Measurements from ENCODE around the gene CCDC85A.
"Not testable (repeated sequence)": the region's sequence is repeated elsewhere in the genome, so short reads cannot be mapped to it uniquely, and the experiment has no call there.

Gene CCDC85A

DNA sequence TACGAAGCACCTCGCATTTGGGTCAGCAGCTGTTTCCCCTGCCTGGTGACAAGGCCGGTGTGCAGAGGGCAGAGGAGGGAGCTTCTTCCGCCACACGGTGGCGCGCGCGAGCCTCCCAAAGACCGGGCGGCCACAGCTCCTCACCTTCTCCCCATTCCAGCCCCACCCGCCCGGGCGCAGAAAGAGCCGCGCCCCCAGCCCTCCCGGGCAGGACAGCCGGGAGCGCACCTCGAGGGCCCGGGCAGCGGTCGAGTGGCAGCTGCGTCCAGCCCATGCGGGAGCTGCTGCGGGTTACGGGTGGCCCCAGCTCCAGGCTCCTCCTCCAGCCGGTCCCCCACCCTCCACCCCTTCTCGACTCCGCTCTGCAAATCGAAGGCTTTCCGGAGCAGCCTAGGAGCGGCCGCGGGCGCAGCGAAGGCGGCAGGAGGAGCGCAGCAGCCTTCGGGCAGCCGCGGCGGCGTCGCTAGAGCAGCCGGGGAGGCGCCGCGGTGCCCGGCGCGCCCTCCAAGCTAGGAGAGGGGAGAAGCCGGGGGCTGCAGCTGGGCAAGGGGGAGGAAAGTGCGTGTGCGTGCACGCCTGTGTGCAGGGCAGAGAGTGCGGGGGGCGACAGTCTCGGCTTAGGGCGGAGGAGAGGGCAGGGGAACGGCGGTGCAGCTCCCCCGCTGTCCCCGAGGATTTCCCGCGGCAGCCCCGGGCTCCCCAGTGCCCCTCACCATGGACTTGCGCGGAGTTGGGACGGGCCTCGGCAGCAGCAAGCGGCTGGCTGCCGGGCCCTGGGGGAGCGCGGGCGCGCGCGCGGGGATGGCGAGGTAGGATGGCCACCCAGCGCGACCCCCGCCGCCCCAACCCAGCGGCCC is at the start of gene CCDC85A:
Gene CCDC85A, plus strand, starts transcription at position 348 of the 857 bp plus-strand sequence. CDS start 635 bp downstream, outside the sequence.
- in situ Hi-C loops (cut with MboI; ENCODE audit: low sequenced_read_pairs), result loop anchor here (25.0 kb wide), 2 partner anchors 553 to 1328 kb away; no protein-coding TSS in a partner anchor

DNA sequence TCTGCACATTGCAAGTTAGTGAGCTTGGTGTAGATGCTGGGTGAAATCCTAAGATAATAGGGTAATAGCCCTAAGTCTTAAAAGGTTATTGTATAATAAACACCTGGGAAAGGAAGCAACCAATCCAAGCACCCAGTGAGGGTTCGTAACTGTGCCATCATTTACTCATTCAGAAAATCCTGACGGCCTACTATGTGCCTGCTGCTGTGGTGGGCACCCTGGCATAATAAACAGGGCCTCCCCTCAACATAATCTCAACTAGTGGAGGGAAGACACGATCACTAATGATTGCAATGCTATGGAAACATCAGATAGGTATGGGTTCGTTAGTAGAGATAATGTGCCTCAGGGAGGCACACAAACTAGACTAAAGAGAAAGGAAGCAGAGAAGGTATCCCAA is 48.9 kb upstream of the CCDC85A start:
- in situ Hi-C loops (cut with MboI; ENCODE audit: low sequenced_read_pairs), result no loop called here

DNA sequence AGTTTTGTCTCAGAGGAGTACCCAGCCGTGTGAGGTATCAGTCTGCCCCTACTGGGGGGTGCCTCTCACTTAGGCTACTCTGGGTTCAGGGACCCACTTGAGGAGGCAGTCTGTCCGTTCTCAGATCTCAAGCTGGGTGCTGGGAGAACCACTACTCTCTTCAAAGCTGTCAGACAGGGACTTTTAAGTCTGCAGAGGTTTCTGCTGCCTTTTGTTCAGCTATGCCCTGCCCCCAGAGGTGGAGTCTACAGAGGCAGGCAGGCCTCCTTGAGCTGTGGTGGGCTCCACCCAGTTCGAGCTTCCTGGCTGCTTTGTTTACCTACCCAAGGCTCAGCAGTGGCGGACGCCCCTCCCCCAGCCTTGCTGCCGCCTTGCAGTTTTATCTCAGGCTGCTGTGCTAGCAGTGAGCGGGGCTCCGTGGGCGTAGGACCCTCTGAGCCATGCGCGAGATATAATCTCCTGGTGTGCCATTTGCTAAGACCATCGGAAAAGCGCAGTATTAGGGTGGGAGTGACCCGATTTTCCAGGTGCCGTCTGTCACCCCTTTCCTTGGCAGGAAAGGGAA is 41.2 kb upstream of the CCDC85A start:
- in situ Hi-C loops (cut with MboI; ENCODE audit: low sequenced_read_pairs), result not testable (repeated sequence)

DNA sequence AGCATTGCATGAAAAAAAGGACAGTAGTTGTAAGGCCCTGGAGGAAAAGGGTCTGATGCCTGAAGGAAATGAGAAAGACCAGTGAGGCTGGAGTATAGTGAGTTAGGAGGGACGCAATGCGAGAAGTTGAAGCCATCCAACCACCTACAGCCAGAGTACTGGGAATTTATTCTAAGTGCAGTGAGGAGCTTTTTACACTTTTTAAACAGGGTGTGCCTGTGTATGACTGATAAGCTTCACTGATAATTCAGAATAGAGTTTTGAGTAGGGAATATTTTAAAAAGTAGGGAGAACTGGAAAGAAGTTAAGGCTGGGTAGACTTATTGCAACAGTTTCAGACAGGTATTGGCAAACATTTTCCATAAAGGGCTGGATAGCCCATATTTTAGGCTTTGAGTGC is 35.9 kb upstream of the CCDC85A start:
- in situ Hi-C loops (cut with MboI; ENCODE audit: low sequenced_read_pairs), result no loop called here

DNA sequence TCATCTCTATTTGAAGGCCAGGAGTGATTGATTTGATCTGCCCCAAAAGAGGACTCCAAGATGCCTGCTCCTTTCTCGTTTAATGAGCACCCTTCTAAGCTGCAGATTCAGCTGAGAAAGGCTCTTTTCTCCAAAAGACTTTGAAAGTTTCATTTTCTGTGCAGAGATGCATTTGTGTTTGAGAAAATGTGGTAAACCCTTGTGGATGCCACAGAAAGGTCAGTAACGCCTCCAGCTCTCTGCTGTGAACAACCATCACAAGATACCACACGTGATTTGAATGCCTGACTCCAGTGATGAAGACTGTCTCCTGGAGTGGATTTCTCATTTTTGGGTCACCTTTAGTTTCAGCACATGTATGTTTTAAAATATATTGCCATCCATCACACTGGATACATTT is 35.0 kb upstream of the CCDC85A start:
- in situ Hi-C loops (cut with MboI; ENCODE audit: low sequenced_read_pairs), result no loop called here

DNA sequence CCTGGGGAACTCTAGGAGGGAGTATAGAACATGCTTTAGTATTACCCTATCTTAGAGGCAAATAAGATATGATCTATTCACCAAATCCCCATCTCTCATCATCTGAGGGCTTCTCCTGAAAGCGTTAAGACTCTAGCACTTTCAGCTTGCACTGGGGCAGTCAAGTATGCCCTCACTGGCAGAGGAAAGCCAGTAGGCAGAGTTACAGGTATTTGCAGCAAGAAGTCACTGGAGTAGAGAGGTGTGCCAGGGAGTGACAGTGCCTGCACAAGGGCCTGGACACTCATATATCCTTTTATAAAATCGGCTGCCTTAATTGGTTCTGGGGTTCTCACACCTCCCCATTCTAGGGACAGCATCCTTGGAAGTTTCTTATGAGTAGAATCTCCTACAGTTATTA is 31.9 kb upstream of the CCDC85A start:
- in situ Hi-C loops (cut with MboI; ENCODE audit: low sequenced_read_pairs), result no loop called here

DNA sequence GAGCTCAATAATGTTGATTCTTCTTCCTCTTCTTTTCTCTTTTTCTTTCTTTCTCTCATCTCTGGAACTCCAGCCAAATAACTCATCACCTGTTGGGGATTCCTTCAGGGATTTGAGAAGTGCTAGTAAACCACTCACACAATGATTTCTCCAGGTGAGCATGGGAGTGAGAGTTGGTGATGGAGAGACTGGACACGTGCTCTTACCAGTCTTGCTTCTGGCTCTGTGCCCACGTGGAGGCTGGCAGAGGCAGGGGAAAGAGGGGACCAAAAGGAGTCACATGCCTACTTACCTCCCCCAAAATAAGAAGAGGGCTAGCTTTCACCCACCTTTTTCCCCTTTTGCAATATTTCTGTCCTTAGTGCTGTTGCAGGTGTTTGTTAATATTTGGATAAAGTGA is 28.6 kb upstream of the CCDC85A start:
- in situ Hi-C loops (cut with MboI; ENCODE audit: low sequenced_read_pairs), result no loop called here

DNA sequence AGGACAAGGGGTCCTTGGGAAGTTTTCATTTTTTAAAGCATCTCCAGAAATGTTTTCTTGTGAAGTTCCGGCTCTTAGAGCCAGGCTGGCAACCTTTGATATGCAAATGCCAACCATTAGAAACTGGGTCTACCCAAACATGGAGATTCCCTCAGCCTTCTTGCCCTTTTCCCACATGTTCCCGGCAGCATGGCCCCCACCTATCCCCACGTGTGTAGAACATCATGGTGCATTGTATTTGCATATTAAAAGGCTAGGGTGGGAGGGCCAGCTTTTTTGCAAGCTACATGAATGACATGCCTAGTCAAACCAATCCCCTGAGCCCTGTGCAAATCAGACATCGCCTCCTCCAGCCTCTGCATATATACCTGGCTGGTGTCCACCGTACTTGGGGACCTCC is 23.9 kb upstream of the CCDC85A start:
- in situ Hi-C loops (cut with MboI; ENCODE audit: low sequenced_read_pairs), result not testable (repeated sequence)

DNA sequence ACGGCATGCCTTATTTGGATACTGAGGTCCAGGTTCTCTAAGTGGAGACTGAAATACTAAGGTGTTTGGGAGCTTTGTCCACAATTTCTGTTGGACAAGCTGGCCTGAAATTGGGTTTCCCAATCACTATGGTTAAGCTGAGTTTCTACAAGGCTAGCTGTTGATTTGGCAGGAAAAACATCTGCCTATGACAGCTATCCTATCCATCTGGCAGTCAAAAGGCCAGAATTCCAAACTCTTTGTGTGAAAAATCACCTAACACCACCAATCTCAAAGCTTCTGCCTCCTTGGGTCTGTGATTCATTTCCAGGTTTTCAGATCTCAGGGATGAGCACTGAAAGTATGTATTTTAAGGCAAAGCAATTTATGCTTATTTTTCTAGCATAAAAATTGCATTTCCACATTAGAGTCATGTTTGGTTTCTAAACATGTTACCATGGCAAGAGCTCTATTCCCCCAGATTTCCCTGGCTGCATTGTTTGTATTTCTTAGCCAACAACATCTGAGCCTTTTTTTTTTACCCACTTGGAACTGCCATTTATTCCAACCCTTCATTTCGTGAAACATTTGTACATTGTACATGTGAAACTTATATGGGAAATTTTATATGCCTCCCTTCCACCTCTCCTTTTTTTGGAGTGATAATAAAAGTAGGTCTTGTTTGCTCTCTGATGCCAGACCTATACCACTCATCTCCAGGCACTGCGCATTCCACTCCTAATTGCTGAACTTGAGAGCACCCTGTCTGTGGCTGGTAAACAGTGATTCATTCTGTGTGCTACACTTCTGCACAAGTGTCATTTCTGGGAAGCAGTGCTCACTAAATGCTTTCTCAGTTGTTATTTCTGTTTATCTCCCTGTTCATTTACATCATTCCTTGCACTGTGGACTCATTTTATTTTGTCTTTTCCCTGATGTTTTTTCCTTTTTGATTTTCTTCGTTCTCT is 15.9 kb upstream of the CCDC85A start:
- in situ Hi-C loops (cut with MboI; ENCODE audit: low sequenced_read_pairs), result no loop called here

DNA sequence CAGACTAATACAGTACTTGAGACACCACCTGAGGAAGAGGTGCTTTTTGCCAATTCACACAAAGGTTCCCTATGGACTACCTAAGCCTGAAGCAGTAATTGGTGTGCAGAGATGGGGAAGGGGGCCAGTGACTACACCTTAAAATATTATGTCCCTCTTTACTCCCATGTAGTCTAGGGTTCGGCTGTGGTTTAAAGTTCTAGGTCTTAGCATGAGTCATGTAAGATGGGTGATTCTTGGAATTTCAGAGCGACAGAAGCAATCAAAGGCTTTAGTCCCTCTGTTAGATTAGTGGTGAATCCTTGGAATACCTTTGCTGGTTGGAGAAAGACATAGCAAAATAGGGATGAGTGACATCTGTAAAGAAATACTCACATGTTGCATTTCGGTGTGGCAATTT is 14.3 kb upstream of the CCDC85A start:
- in situ Hi-C loops (cut with MboI; ENCODE audit: low sequenced_read_pairs), result no loop called here

DNA sequence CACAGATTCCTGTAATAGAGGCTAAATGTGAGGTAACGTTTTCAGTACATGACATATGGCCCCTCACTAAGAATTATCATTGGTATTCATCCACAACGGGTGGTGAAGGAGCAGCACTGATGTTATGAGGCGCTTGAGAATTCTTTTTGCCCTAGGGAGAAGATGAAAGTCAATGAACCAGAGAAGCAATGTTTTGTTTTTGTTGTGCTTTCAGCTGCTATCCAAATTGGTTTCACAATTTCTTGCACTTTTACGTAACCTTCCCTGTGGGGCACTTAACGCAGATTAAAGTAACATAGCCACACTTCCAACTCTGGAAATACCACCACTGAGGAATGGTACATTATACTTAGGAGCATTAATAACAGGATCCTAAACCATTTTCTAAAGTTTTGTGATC is 13.3 kb upstream of the CCDC85A start:
- in situ Hi-C loops (cut with MboI; ENCODE audit: low sequenced_read_pairs), result no loop called here

DNA sequence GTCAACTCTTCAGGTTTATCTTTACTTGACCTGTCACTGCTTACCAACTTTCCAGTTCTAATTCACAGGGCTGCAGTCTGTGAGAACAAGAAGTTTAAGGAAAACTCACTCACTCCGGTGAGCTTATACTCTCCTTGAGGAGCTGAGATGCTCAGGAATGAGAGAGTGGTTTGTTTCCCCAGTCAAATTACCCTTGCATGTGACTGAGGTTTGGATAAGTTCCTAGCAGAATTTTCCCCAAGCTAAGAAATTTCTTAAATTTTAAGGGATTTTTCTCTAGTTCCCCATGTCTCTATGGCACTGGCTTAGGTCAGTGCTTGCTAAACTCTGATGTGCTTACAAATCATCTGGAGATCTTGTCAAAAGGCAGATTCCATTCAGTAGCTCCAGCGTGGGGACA is 12.8 kb upstream of the CCDC85A start:
- in situ Hi-C loops (cut with MboI; ENCODE audit: low sequenced_read_pairs), result no loop called here

DNA sequence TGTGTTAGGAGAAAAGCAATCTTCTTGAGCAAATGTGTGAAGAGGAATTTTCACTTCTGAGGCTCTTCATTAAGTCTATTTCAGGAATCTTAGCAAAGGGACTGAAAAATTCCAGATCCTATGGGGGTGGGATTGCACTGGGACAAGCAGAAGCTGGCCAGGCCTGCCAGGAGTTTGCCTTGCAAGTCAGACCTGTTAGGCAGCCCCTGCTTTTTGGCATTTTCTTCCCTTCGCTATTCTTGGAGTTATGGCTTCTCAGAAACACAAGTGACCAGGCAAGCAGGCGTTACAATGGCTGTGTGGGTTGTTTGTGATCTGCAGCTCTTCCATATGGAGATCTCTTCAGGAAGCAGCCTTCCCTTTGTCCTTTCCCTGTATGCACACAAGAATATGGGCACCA is 8.0 kb upstream of the CCDC85A start:
- in situ Hi-C loops (cut with MboI; ENCODE audit: low sequenced_read_pairs), result loop anchor here (25.0 kb wide), 2 partner anchors 562 to 1337 kb away; no protein-coding TSS in a partner anchor

DNA sequence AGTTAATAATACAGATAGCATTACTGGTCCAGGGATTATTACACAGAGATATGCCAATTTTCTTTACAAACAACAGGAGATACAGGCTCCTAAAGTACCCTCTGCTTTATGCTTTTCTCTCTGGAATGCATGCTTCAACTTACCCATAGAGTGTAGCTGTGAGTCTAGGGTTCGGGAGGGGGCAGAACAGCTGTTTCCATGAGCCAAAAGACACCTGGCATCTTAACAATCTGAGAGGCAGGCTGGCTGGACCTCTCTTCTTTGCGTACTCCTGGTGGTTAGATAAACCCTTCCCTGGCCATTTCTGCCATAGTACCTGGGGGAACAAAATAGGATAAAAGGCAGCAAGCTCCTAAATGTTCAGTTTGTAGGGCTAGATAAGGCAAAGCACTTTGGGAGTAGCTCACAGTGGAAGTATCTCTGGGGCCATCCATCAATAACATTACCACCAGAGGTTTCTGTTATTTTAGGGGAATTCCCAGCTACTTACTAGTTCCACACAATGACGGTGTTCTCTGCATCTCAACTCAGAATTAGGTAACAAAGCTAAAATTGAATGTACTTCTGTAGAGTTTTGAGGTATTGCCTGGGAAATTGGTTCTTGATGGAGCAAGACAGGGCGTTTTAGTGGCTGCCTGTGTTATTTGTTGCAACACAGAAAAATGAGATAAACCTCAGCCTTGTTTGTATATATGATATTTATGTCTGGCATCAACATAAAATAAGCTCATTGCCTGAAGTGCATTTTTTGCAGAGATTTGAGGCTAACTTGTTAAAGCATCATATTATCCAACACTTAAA is 6.2 kb upstream of the CCDC85A start:
- in situ Hi-C loops (cut with MboI; ENCODE audit: low sequenced_read_pairs), result loop anchor here (25.0 kb wide), 2 partner anchors 560 to 1335 kb away; no protein-coding TSS in a partner anchor

DNA sequence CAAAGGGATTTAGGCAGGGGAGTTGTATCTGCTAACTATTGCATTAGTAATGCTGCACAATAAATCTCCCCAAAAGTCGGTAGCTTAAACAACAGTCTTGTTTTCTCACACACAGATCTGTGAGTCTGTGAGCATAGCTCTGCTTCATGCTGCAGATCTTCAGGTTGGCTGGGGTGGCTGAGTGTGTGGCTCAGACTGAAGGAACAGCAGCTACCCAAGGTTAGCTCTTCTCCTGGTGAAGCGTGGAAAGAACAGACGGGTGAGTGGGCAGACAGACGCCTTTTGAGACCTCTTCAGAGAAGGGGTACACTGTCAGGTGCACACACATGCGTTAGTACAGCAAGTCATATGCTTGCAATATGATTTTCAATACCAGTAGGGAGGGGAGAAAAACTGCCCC is 3.9 kb upstream of the CCDC85A start:
- in situ Hi-C loops (cut with MboI; ENCODE audit: low sequenced_read_pairs), result loop anchor here (25.0 kb wide), 2 partner anchors 557 to 1332 kb away; no protein-coding TSS in a partner anchor

DNA sequence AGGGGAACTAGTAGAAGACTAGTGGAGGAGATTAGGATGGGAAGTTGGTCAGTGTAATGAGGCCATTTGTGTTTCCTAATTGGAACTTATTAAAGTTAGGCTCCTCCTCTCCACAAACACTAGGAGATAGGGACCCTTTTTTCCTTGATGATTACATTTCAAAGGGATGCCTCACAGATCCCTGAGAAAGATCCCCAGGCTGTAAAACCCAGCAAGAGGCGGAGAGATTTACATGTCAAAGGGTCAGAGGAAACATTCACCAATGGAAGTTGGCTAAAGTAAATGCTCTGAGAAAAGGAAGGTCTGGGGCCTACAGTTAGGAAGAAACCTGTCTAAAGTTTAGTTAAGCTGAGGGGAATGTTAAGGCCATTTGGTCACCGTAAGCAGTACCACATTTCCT is 1.4 kb upstream of the CCDC85A start:
- in situ Hi-C loops (cut with MboI; ENCODE audit: low sequenced_read_pairs), result loop anchor here (25.0 kb wide), 2 partner anchors 555 to 1330 kb away; no protein-coding TSS in a partner anchor

DNA sequence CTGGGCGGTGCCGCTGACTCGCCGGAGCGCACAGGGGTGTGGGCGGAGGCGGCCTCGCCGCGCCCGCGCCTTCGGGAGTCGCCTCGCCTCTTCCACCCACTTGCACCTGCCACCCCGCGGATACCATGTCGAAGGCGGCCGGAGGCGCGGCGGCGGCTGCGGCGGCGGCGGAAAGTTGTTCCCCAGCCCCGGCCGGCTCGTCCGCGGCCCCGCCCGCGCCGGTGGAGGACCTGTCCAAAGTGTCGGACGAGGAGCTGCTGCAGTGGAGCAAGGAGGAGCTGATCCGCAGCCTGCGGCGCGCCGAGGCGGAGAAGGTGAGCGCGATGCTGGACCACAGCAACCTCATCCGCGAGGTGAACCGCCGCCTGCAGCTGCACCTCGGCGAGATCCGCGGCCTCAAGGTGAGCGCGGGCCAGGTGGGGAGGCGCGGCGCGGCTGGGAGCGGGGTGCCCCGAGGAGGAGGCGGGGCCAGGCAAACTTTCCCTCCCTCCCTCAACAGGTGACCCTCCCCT is 766 bp downstream of the CCDC85A start:
- in situ Hi-C loops (cut with MboI; ENCODE audit: low sequenced_read_pairs), result loop anchor here (25.0 kb wide), 2 partner anchors 553 to 1328 kb away; no protein-coding TSS in a partner anchor

DNA sequence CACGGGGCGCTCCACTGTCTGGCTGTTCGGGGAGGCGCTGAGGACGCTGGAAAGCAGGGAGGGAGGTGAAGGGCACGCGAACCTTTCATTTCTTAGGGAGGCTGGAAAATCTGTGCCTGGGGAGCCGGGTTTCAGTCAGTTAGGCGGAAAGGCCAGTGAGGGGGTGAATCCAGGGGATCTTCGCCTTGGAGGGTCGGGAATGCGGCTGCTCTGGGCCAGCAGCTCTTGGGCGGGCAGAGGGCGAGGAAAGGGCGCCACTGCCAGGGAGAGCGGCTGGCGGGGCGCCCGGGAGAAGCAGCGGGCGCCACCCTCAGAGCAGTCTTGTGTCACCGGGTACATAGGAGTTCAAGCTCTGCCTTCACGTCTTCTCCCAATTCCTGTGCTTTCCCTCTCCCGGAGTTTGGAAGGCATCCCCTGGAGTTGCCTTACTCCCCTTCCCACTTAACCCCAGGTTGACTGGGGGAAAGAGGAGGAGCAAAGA is 1.4 kb downstream of the CCDC85A start:
- in situ Hi-C loops (cut with MboI; ENCODE audit: low sequenced_read_pairs), result loop anchor here (25.0 kb wide), 2 partner anchors 552 to 1327 kb away; no protein-coding TSS in a partner anchor

DNA sequence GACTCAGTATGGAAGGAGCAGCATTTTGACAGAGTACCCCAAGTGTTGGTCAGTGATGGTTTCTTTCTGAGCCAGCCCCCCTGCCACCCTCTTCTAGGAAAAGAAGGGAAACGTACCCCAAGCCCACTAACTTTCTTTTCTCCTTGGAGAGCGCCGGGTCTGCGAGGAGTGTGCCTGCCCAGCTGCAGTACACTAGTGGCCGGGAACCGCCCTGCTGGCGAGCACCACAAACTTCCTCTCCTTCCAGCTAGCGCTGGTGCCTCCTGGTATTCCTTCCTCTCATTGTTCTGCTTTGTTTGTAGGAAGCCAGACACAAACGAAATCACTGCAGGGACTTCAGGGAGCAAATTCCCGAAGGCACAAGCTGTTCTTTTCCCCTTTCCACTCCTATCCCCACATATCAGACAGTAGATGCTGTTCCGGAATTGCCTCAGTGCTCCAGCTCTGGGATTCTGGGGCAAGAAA is 1.8 kb downstream of the CCDC85A start:
- in situ Hi-C loops (cut with MboI; ENCODE audit: low sequenced_read_pairs), result loop anchor here (25.0 kb wide), 2 partner anchors 552 to 1327 kb away; no protein-coding TSS in a partner anchor

Data from HL-60/S4 (cell line).